ENCODE results near the gene CNTN4. TPM values are rescaled to one million over a fixed set of nuclear protein-coding genes. Genes with fewer than 3 reads are reported as not detected.
"Not testable (repeated sequence)": the region's sequence is repeated elsewhere in the genome, so short reads cannot be mapped to it uniquely, and the experiment has no call there.

CNTN4 gene
- polyA plus RNA-seq, result not detected

- H3K4me3 Mint-ChIP-seq, result peak within 1 kb of the TSS in 1 of 5 donors; percentile 27
- peaks cover 3 to 9% (median 3%) of the 10 kb centered on the region in 3 donors for H3K36me3 Mint-ChIP-seq
- H3K27ac Mint-ChIP-seq, result no peak within 1 kb of the TSS
- peaks cover 3 to 21% (median 18%) of the 10 kb centered on the region in 3 donors for H3K27me3 Mint-ChIP-seq (ENCODE audit: low read depth in 3 of 3)
- no peak for DNase-seq
- H3K4me1 Mint-ChIP-seq, result no peaks in the 10 kb centered on the region
- H3K9me3 Mint-ChIP-seq, result peaks cover 6 to 51% (median 14%) of the 10 kb centered on the region in 6 donors
Measured at GRCh38 chr3:2098398-2099027, at the start of gene CNTN4. Gene CNTN4 (plus strand): TSS chr3:2098866.

GRCh38 chr3:2061360-2061759 is 37.3 kb upstream of the CNTN4 start:
- Mint-ChIP-seq H3K4me1 (no peaks in the 10 kb centered on the region), H3K27me3 (ENCODE audit: low read depth in 3 of 3) (no peaks in the 10 kb centered on the region), H3K4me3 (no peak overlapping the region), H3K27ac (no peak overlapping the region), H3K36me3 (no peaks in the 10 kb centered on the region), H3K9me3 (peaks cover 3 to 31% (median 16%) of the 10 kb centered on the region in 6 donors)
- no peak for DNase-seq

GRCh38 chr3:2071531-2071930 is 27.1 kb upstream of the CNTN4 start:
- no peak overlapping the region for H3K4me3 Mint-ChIP-seq
- no peak overlapping the region for H3K27ac Mint-ChIP-seq
- H3K9me3 Mint-ChIP-seq, result peaks cover 0 to 24% (median 4%) of the 10 kb centered on the region in 6 donors
- no peaks in the 10 kb centered on the region for H3K36me3 Mint-ChIP-seq
- no peaks in the 10 kb centered on the region for H3K4me1 Mint-ChIP-seq
- H3K27me3 Mint-ChIP-seq (ENCODE audit: low read depth in 3 of 3), result no peaks in the 10 kb centered on the region
- no peak for DNase-seq

- peaks cover 10 to 41% (median 15%) of the 10 kb centered on the region in 6 donors for H3K9me3 Mint-ChIP-seq
- H3K27ac Mint-ChIP-seq, result no peak overlapping the region
- peaks cover 0 to 5% (median 0%) of the 10 kb centered on the region in 3 donors for H3K36me3 Mint-ChIP-seq
- no peaks in the 10 kb centered on the region for H3K4me1 Mint-ChIP-seq
- no peak overlapping the region for H3K4me3 Mint-ChIP-seq
- no peak for DNase-seq
- H3K27me3 Mint-ChIP-seq (ENCODE audit: low read depth in 3 of 3), result no peaks in the 10 kb centered on the region
Measured at GRCh38 chr3:2078821-2079220, 19.8 kb upstream of the CNTN4 start.

GRCh38 chr3:2082871-2083480 is 15.7 kb upstream of the CNTN4 start:
- no peaks in the 10 kb centered on the region for H3K27me3 Mint-ChIP-seq (ENCODE audit: low read depth in 3 of 3)
- no peak overlapping the region for H3K4me3 Mint-ChIP-seq
- H3K27ac Mint-ChIP-seq, result no peak overlapping the region
- H3K36me3 Mint-ChIP-seq, result peaks cover 0 to 5% (median 0%) of the 10 kb centered on the region in 3 donors
- H3K4me1 Mint-ChIP-seq, result no peaks in the 10 kb centered on the region
- peaks cover 19 to 55% (median 24%) of the 10 kb centered on the region in 6 donors for H3K9me3 Mint-ChIP-seq
- no peak for DNase-seq

- H3K36me3 Mint-ChIP-seq; H3K27ac Mint-ChIP-seq; H3K4me3 Mint-ChIP-seq; DNase-seq; H3K27me3 Mint-ChIP-seq (ENCODE audit: low read depth in 3 of 3); H3K4me1 Mint-ChIP-seq: not testable (repeated sequence)
- H3K9me3 Mint-ChIP-seq, result peaks cover 19 to 51% (median 24%) of the 10 kb centered on the region in 6 donors
Measured at GRCh38 chr3:2083558-2083957, 15.1 kb upstream of the CNTN4 start.

GRCh38 chr3:2090095-2090911 is 8.4 kb upstream of the CNTN4 start:
- Mint-ChIP-seq H3K9me3 (peaks cover 6 to 34% (median 14%) of the 10 kb centered on the region in 6 donors), H3K27me3 (ENCODE audit: low read depth in 3 of 3) (peaks cover 0 to 1% (median 0%) of the 10 kb centered on the region in 3 donors), H3K36me3 (no peaks in the 10 kb centered on the region), H3K4me3 (no peak overlapping the region), H3K27ac (no peak overlapping the region), H3K4me1 (no peaks in the 10 kb centered on the region)
- DNase-seq, result no peak

GRCh38 chr3:2092758-2093157 is 5.9 kb upstream of the CNTN4 start:
- Mint-ChIP-seq H3K9me3 (peaks cover 0 to 42% (median 10%) of the 10 kb centered on the region in 6 donors), H3K4me1 (no peaks in the 10 kb centered on the region), H3K27ac (no peak overlapping the region), H3K27me3 (ENCODE audit: low read depth in 3 of 3) (peaks cover 1 to 8% (median 4%) of the 10 kb centered on the region in 3 donors), H3K36me3 (peaks cover 0 to 4% (median 3%) of the 10 kb centered on the region in 3 donors), H3K4me3 (no peak overlapping the region)
- no peak for DNase-seq

- H3K4me1 Mint-ChIP-seq, result no peaks in the 10 kb centered on the region
- H3K4me3 Mint-ChIP-seq, result no peak overlapping the region
- H3K36me3 Mint-ChIP-seq, result peaks cover 0 to 6% (median 3%) of the 10 kb centered on the region in 3 donors
- H3K27ac Mint-ChIP-seq, result no peak overlapping the region
- peaks cover 3 to 47% (median 13%) of the 10 kb centered on the region in 6 donors for H3K9me3 Mint-ChIP-seq
- peaks cover 5 to 15% (median 9%) of the 10 kb centered on the region in 3 donors for H3K27me3 Mint-ChIP-seq (ENCODE audit: low read depth in 3 of 3)
- DNase-seq, result no peak
Measured at GRCh38 chr3:2094941-2095340, 3.7 kb upstream of the CNTN4 start.

GRCh38 chr3:2096216-2096615 is 2.5 kb upstream of the CNTN4 start:
- Mint-ChIP-seq H3K27ac (no peak overlapping the region), H3K36me3 (peaks cover 3 to 9% (median 3%) of the 10 kb centered on the region in 3 donors), H3K4me3 (no peak overlapping the region), H3K9me3 (peaks cover 6 to 49% (median 17%) of the 10 kb centered on the region in 6 donors), H3K4me1 (no peaks in the 10 kb centered on the region), H3K27me3 (ENCODE audit: low read depth in 3 of 3) (peaks cover 3 to 20% (median 18%) of the 10 kb centered on the region in 3 donors)
- no peak for DNase-seq

GRCh38 chr3:2097641-2098191 is 950 bp upstream of the CNTN4 start:
- Mint-ChIP-seq H3K27me3 (ENCODE audit: low read depth in 3 of 3) (peaks cover 3 to 21% (median 18%) of the 10 kb centered on the region in 3 donors), H3K4me3 (peak overlapping the region in 2 of 5 donors; percentile 47 to 62), H3K27ac (no peak overlapping the region), H3K36me3 (peaks cover 3 to 9% (median 3%) of the 10 kb centered on the region in 3 donors), H3K9me3 (peaks cover 6 to 57% (median 18%) of the 10 kb centered on the region in 6 donors), H3K4me1 (no peaks in the 10 kb centered on the region)
- DNase-seq, result no peak

- Mint-ChIP-seq H3K4me3 (no peak overlapping the region), H3K27me3 (ENCODE audit: low read depth in 3 of 3) (peaks cover 3 to 21% (median 18%) of the 10 kb centered on the region in 3 donors), H3K4me1 (no peaks in the 10 kb centered on the region), H3K27ac (no peak overlapping the region), H3K9me3 (peaks cover 6 to 48% (median 13%) of the 10 kb centered on the region in 6 donors), H3K36me3 (peaks cover 3 to 9% (median 3%) of the 10 kb centered on the region in 3 donors)
- no peak for DNase-seq
Measured at GRCh38 chr3:2099028-2099671, 484 bp downstream of the CNTN4 start.

- peaks cover 6 to 48% (median 13%) of the 10 kb centered on the region in 6 donors for H3K9me3 Mint-ChIP-seq
- no peak for DNase-seq
- H3K4me3 Mint-ChIP-seq, result peak overlapping the region in 1 of 5 donors; percentile 27
- H3K36me3 Mint-ChIP-seq, result peaks cover 3 to 9% (median 3%) of the 10 kb centered on the region in 3 donors
- no peaks in the 10 kb centered on the region for H3K4me1 Mint-ChIP-seq
- peaks cover 3 to 21% (median 18%) of the 10 kb centered on the region in 3 donors for H3K27me3 Mint-ChIP-seq (ENCODE audit: low read depth in 3 of 3)
- no peak overlapping the region for H3K27ac Mint-ChIP-seq
Measured at GRCh38 chr3:2099779-2100191, 1.1 kb downstream of the CNTN4 start.
